GM12878 (cell line): ENCODE results near the gene KIFBP. TPM values are rescaled to one million over a fixed set of nuclear protein-coding genes. Genes with fewer than 3 reads are reported as not detected.

ENCODE experiments used
- ATAC-seq: fragments of 200-7000 bp; cut with Tn5 transposase; 3 replicates; pipeline ENCODE4 v1.9.1; 2020; ENCODE audit warnings: mild to moderate bottlenecking, moderate library complexity
- BruUV-seq: library from RNA; stranded (reverse); fragments of 400-500 nt; replicated peaks from 2 replicates; lab custom pipeline; 2021; lab: Mats Ljungman, UMichigan
- CTCF ChIA-PET: fragments of 300-600 bp; sonication (Branson Sonifier 250); formaldehyde crosslinking; extraction: SDS; loops from one replicate; lab custom pipeline; 2021; ENCODE audit warnings: inconsistent platforms; lab: Yijun Ruan, JAX
- POLR2A ChIA-PET: fragments of 350-600 bp; formaldehyde crosslinking; extraction: SDS; loops from one replicate; lab custom pipeline; 2021; ENCODE audit warnings: inconsistent platforms; lab: Charles Lee
- RAD21 ChIA-PET: fragments of 300-600 bp; sonication (Branson Sonifier 250); formaldehyde crosslinking; loops from one replicate; lab custom pipeline; 2023; ENCODE audit warnings: antibody characterized with exemption; ENCODE audit not compliant: unreplicated experiment; lab: Charles Lee
- SMC1A ChIA-PET: fragments of 300-600 bp; sonication (Branson Sonifier 250); formaldehyde crosslinking; loops from one replicate; lab custom pipeline; 2023; ENCODE audit not compliant: unreplicated experiment, uncharacterized antibody; lab: Charles Lee
- DNase-seq: peaks from one replicate; pipeline ENCODE4 v3.0.0-alpha.2; 2011; ENCODE audit warnings: low read depth, low spot score
- FAIRE-seq: peaks from 3 replicates; lab custom pipeline; 2011; peaks lifted over from hg19 to GRCh38; lab: Jason Lieb, UNC
- H2AFZ ChIP-seq: 2 replicates; pipeline ENCODE4 v1.6.0; 2011; ENCODE audit warnings: low read depth, low read length, control low read depth; ENCODE audit not compliant: control insufficient read depth
- H3K27ac ChIP-seq: 2 replicates; pipeline ENCODE4 v1.5.1; 2011; ENCODE audit warnings: control low read depth; ENCODE audit not compliant: control insufficient read depth, insufficient read depth
- H3K27me3 ChIP-seq, 2 experiments: replicated peaks in 1 of 2; 2 replicates each; pipeline versions ENCODE4 v1.6.0 to v1.6.1; 2011; ENCODE audit warnings: low read length in 1 of 2; ENCODE audit not compliant: control insufficient read depth in 2 of 2, insufficient read depth in 2 of 2
- H3K36me3 ChIP-seq, 2 experiments: 2 replicates each; pipeline ENCODE4 v1.5.1; 2011; ENCODE audit warnings: low read length in 1 of 2; ENCODE audit not compliant: control insufficient read depth in 2 of 2, insufficient read depth in 2 of 2
- H3K4me1 ChIP-seq: 2 replicates; pipeline ENCODE4 v1.6.1; 2011; ENCODE audit warnings: mild to moderate bottlenecking, low read length, moderate library complexity, mixed read lengths; ENCODE audit not compliant: control insufficient read depth, insufficient read depth
- H3K4me2 ChIP-seq: 2 replicates; pipeline ENCODE4 v1.6.0; 2011; ENCODE audit warnings: control low read depth; ENCODE audit not compliant: control insufficient read depth, insufficient read depth
- H3K4me3 ChIP-seq: fragments of 200-600 bp; sonication (generic); 2 replicates; pipeline ENCODE4 v1.5.1; 2016
- H3K79me2 ChIP-seq: 2 replicates; pipeline ENCODE4 v1.6.0; 2011; ENCODE audit warnings: low read length; ENCODE audit not compliant: control insufficient read depth, insufficient read depth
- H3K9ac ChIP-seq: 2 replicates; pipeline ENCODE4 v1.8.0; 2011; ENCODE audit warnings: low read length, control low read depth, mixed read lengths; ENCODE audit not compliant: control insufficient read depth, insufficient read depth
- H3K9me3 ChIP-seq: replicated peaks from 3 replicates; pipeline ENCODE4 v1.5.1; 2011; ENCODE audit warnings: mild to moderate bottlenecking, low read length; ENCODE audit not compliant: control insufficient read depth, insufficient read depth
- H4K20me1 ChIP-seq: 2 replicates; pipeline ENCODE4 v1.6.0; 2011; ENCODE audit not compliant: control insufficient read depth, insufficient read depth
- CBX3 ChIP-seq: fragments of 200-600 bp; sonication (generic); IDR thresholded peaks from 2 replicates; pipeline ENCODE4 v1.6.1; 2016; ENCODE audit warnings: low read depth, borderline replicate concordance
- CEBPZ ChIP-seq: fragments of 150-350 bp; IDR thresholded peaks from 2 replicates; pipeline ENCODE4 v1.6.1; 2016; ENCODE audit warnings: low read depth, low read length
- CTCF ChIP-seq, 3 experiments: IDR thresholded peaks in 2 of 3; conservative IDR thresholded peaks in 1 of 3; 2 replicates each; pipeline ENCODE4 v1.5.1; 2011; ENCODE audit warnings: low read depth in 3 of 3, low read length in 3 of 3, mild to moderate bottlenecking in 3 of 3, control low read depth in 2 of 3, moderate library complexity in 2 of 3, inconsistent platforms in 1 of 3, mixed read lengths in 1 of 3; ENCODE audit not compliant: control insufficient read depth in 2 of 3, insufficient read depth in 1 of 3; ENCODE audit errors: extremely low read depth in 1 of 3
- GATAD2B ChIP-seq: fragments of 450-650 bp; conservative IDR thresholded peaks from 2 replicates; pipeline ENCODE4 v1.6.1; 2017; ENCODE audit warnings: low read depth, mild to moderate bottlenecking, moderate library complexity
- KLF5 ChIP-seq: fragments of 450-650 bp; IDR thresholded peaks from 2 replicates; pipeline ENCODE4 v1.6.1; 2014; ENCODE audit warnings: mild to moderate bottlenecking; ENCODE audit not compliant: partially characterized antibody
- PRDM15 ChIP-seq: fragments of 450-650 bp; formaldehyde crosslinking; IDR thresholded peaks from 2 replicates; pipeline ENCODE4 v1.4.0; 2020; ENCODE audit warnings: mild to moderate bottlenecking, moderate library complexity
- RUNX3 ChIP-seq: IDR thresholded peaks from 2 replicates; pipeline ENCODE4 v1.6.1; 2012; ENCODE audit warnings: low read length, inconsistent platforms
- ZBTB4 ChIP-seq: fragments of 450-650 bp; formaldehyde crosslinking; IDR thresholded peaks from 2 replicates; pipeline ENCODE4 v1.4.0; 2022; ENCODE audit warnings: mild to moderate bottlenecking, moderate library complexity
- ZNF217 ChIP-seq: fragments of 450-650 bp; IDR thresholded peaks from 2 replicates; pipeline ENCODE4 v1.6.1; 2017; ENCODE audit warnings: antibody characterized with exemption, mild to moderate bottlenecking
- WGBS: methylation state at CpG from one replicate; pipeline ENCODE4 v1.1.6; 2016; ENCODE audit warnings: low lambda C conversion rate; ENCODE audit not compliant: insufficient replicate concordance, insufficient coverage; ENCODE audit errors: missing lambda C conversion rate; 5-methylcytosine and 5-hydroxymethylcytosine counted together
- in situ Hi-C: fragments of 300-500 bp; cut with MboI; formaldehyde crosslinking; loops from 9 replicates; pipeline ENCODE4 v1.14.3; 2018; ENCODE audit warnings: mixed read lengths
- intact Hi-C: fragments of 100-400 bp; cut with micrococcal nuclease; formaldehyde crosslinking; loops from one replicate; pipeline ENCODE4 v1.14.2; 2022; ENCODE audit not compliant: unreplicated experiment
- polyA plus RNA-seq, 11 experiments: library from polyadenylated mRNA; depleted of rRNA in 4 of 11; unstranded in 6 of 11; stranded (reverse) in 5 of 11; fragments of >200 nt; fragmentation: Nextera tagmentation in 4 of 11; fragmentation: Illumina TruSeq in 1 of 11; extraction: Ambion mirVana in 4 of 11; extraction: Trizol in 1 of 11; gene quantifications; 1 replicate in 1 of 11; 2 replicates in 10 of 11; pipeline versions ENCODE4 v1.2.1 to v1.2.3, GENCODE V29; 2011 to 2016; ENCODE audit warnings: inconsistent platforms in 2 of 11, missing spikeins in 2 of 11, low read depth in 1 of 11
- total RNA-seq, 4 experiments: library from RNA; depleted of rRNA in 3 of 4; stranded (reverse); fragments of >200 nt in 3 of 4; fragmentation: Illumina TruSeq in 1 of 4; extraction: Trizol in 1 of 4; gene quantifications; 2 replicates each; pipeline versions ENCODE4 v1.2.1 to v1.2.3, GENCODE V29; 2013 to 2021

KIFBP gene
- total and polyA plus RNA-seq, 10 of the 15 experiments (the other 5 are each of a cell fraction or from before 2014, with no cell fraction given), result 8.6 to 29.5 (median 18.7) TPM

- H3K9me3 ChIP-seq, result no peaks in the 10 kb centered on the region
- no peaks in the 10 kb centered on the region for H3K27me3 ChIP-seq
- no peak overlapping the region for H3K27ac ChIP-seq
- in situ Hi-C loops, result no loop called here
- no peak for FAIRE-seq
- H2AFZ ChIP-seq, result no peak overlapping the region
- peaks cover 0 to 11% of the 10 kb centered on the region in 2 experiments; a peak in 3 of 4 replicates for H3K36me3 ChIP-seq
- H3K9ac ChIP-seq, result no peak overlapping the region
- ATAC-seq, result no peak
- POLR2A ChIA-PET, result interaction anchor here (1.5 kb wide), 2 partner anchors 17 to 35 kb away, joined by 3 to 5 read pairs; no protein-coding TSS in a partner anchor
- intact Hi-C loops, result no loop called here
- 98% methylated on average over 3 of the region's 3 CpGs for WGBS
- H3K4me3 ChIP-seq, result no peak overlapping the region
- DNase-seq, result no peak
- no peaks in the 10 kb centered on the region for H4K20me1 ChIP-seq
- H3K4me2 ChIP-seq, result no peak overlapping the region
- no TSS peak for BruUV-seq
- CTCF ChIA-PET, result no interaction called here
- SMC1A ChIA-PET, result no interaction called here
- RAD21 ChIA-PET, result no interaction called here
- H3K79me2 ChIP-seq, result peaks cover 9% of the 10 kb centered on the region
- H3K4me1 ChIP-seq, result no peaks in the 10 kb centered on the region
- no peak for TF ChIP-seq CTCF (IDR thresholded peaks at IDR 0.05 in 2 of 3, conservative IDR thresholded peaks at IDR 0.05 in 1 of 3; ENCODE audit: control insufficient read depth in 2 of 3, extremely low read depth in 1 of 3, insufficient read depth in 1 of 3, low read depth in 3 of 3, low read length in 3 of 3)
- TF ChIP-seq RUNX3, result no peak
- TF ChIP-seq PRDM15 (CRISPR knock-in tag), result no peak
- no peak for TF ChIP-seq KLF5
- TF ChIP-seq ZNF217, result no peak
- TF ChIP-seq CBX3, result no peak
- TF ChIP-seq GATAD2B, result no peak
- no peak for TF ChIP-seq ZBTB4
- TF ChIP-seq CEBPZ, result no peak
These were observed 38.0 kb upstream of the KIFBP start for GRCh38 chr10:68950598-68950997.
